DOHH2 (cell line): Measurements from ENCODE around the gene PIKFYVE.
A peak's percentile ranks its signal among the peaks of the same experiment; 100 is the strongest.
"Not testable (repeated sequence)": the region's sequence is repeated elsewhere in the genome, so short reads cannot be mapped to it uniquely, and the experiment has no call there.

Source experiments
- H3F3A ChIP-seq: fragments of 200-600 bp; sonication (generic), shearing (Covaris generic); 2 replicates; pipeline ENCODE4 v1.6.0; 2016; ENCODE audit warnings: antibody characterized with exemption, mild to moderate bottlenecking; ENCODE audit not compliant: control insufficient read depth, insufficient read depth
- H3K27ac ChIP-seq: fragments of 200-600 bp; sonication (generic); 2 replicates; pipeline ENCODE4 v1.5.1; 2014; ENCODE audit warnings: low read depth, mild to moderate bottlenecking, low read length, moderate library complexity
- H3K27me3 ChIP-seq: fragments of 200-600 bp; sonication (generic); 2 replicates; pipeline ENCODE4 v1.6.1; 2014; ENCODE audit warnings: mild to moderate bottlenecking, low read length, mixed read lengths; ENCODE audit not compliant: control insufficient read depth
- H3K36me3 ChIP-seq: fragments of 200-600 bp; sonication (generic); 2 replicates; pipeline ENCODE4 v1.6.1; 2014; ENCODE audit warnings: mild to moderate bottlenecking, low read length, moderate library complexity, mixed read lengths; ENCODE audit not compliant: control insufficient read depth
- H3K4me1 ChIP-seq: fragments of 200-600 bp; sonication (generic); 2 replicates; pipeline ENCODE4 v1.6.1; 2014; ENCODE audit warnings: mild to moderate bottlenecking, low read length, mixed read lengths; ENCODE audit not compliant: control insufficient read depth
- H3K4me2 ChIP-seq: fragments of 200-600 bp; sonication (generic); 2 replicates; pipeline ENCODE4 v1.6.0; 2014; ENCODE audit warnings: mild to moderate bottlenecking, low read length, moderate library complexity
- H3K4me3 ChIP-seq: fragments of 200-600 bp; sonication (generic); 2 replicates; pipeline ENCODE4 v1.5.1; 2014; ENCODE audit warnings: mild to moderate bottlenecking, low read length, mixed read lengths
- H3K79me2 ChIP-seq: fragments of 200-600 bp; sonication (generic); 2 replicates; pipeline ENCODE4 v1.6.1; 2014; ENCODE audit warnings: mild to moderate bottlenecking, low read length, mixed read lengths; ENCODE audit not compliant: control insufficient read depth
- H3K9me2 ChIP-seq: fragments of 200-600 bp; sonication (generic); replicated peaks from 2 replicates; pipeline ENCODE4 v1.6.1; 2014; ENCODE audit warnings: mild to moderate bottlenecking, low read length, mixed read lengths; ENCODE audit not compliant: control insufficient read depth
- H3K9me3 ChIP-seq: fragments of 200-600 bp; sonication (generic); 2 replicates; pipeline ENCODE4 v1.6.1; 2014; ENCODE audit warnings: antibody characterized with exemption, low read length, mixed read lengths; ENCODE audit not compliant: control insufficient read depth, insufficient read depth
- H4K20me1 ChIP-seq: fragments of 200-600 bp; sonication (generic); 2 replicates; pipeline ENCODE4 v1.6.0; 2014; ENCODE audit warnings: low read depth, mild to moderate bottlenecking, antibody characterized with exemption, low read length, moderate library complexity; ENCODE audit not compliant: control insufficient read depth, insufficient read depth
- EZH2phosphoT487 ChIP-seq: fragments of 200-600 bp; sonication (generic); IDR thresholded peaks from 2 replicates; pipeline ENCODE4 v1.6.1; 2017; ENCODE audit warnings: borderline replicate concordance, mild to moderate bottlenecking, antibody characterized with exemption, low read length, moderate library complexity, mixed read lengths
- TF ChIP-seq, protein P1 (sequence below): fragments of 200-600 bp; sonication (generic); IDR thresholded peaks from one replicate; pipeline ENCODE4 v1.5.1; 2014; ENCODE audit warnings: antibody characterized with exemption, mild to moderate bottlenecking, low read depth, low read length; ENCODE audit not compliant: poor library complexity, severe bottlenecking

Gene PIKFYVE

DNA sequence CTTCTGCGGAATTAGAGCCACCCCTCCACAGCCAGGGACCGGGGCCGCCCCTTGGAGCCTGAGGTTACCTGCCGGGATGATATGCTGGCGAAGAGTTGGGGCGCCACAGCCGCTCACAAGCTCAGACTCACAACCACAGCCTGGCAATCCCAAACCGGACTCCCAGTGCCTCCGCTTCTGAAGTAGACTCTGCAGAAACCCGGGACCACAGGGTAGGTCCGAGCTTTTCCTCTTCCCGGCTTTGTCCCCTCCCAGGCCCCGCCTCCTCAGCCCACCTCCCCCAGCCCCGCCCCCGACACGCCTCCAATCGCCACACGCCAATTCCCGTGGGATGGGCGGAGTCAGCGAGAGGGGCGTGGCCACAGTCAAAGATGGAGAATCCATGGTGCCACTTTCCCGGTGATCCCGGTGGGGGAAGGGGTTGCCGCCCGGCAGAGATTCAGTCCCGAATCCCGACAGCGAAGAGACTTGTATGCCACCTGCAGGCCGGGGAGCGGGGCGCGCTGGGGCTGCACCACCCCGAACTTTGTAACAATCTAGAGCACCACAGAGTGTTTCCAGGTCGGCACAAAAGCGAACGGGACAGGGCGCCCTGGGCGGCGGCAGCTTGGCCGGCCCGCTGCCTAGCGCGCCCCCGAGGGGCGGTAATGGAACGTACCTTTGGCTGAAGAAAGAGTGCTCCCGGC is 11.0 kb upstream of the PIKFYVE start, which contains the start of gene IDH1:
TSS of gene IDH1 (minus strand) at position 201 of the 686 bp plus-strand sequence. CDS start 3,520 bp downstream, outside the sequence.
- no peaks in the 10 kb centered on the region for H3K9me2 ChIP-seq
- no peaks in the 10 kb centered on the region for H4K20me1 ChIP-seq
- peaks cover 44% of the 10 kb centered on the region for H3K4me1 ChIP-seq
- no peaks in the 10 kb centered on the region for H3K9me3 ChIP-seq
- H3K36me3 ChIP-seq, result peaks cover 45% of the 10 kb centered on the region
- peak within 1 kb of the TSS; percentile 99 for H3K4me3 ChIP-seq
- H3K4me2 ChIP-seq, result peak within 1 kb of the TSS; percentile 90
- no peaks in the 10 kb centered on the region for H3K27me3 ChIP-seq
- H3K27ac ChIP-seq, result peak within 1 kb of the TSS; percentile 85
- H3K79me2 ChIP-seq, result peaks cover 38% of the 10 kb centered on the region
- TF ChIP-seq, protein P1, sequence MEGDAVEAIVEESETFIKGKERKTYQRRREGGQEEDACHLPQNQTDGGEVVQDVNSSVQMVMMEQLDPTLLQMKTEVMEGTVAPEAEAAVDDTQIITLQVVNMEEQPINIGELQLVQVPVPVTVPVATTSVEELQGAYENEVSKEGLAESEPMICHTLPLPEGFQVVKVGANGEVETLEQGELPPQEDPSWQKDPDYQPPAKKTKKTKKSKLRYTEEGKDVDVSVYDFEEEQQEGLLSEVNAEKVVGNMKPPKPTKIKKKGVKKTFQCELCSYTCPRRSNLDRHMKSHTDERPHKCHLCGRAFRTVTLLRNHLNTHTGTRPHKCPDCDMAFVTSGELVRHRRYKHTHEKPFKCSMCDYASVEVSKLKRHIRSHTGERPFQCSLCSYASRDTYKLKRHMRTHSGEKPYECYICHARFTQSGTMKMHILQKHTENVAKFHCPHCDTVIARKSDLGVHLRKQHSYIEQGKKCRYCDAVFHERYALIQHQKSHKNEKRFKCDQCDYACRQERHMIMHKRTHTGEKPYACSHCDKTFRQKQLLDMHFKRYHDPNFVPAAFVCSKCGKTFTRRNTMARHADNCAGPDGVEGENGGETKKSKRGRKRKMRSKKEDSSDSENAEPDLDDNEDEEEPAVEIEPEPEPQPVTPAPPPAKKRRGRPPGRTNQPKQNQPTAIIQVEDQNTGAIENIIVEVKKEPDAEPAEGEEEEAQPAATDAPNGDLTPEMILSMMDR, result peak; percentile 68
- no peak for TF ChIP-seq EZH2phosphoT487
- peaks cover 11% of the 10 kb centered on the region; the same call in 1 of the 2 replicates for H3F3A ChIP-seq

- no peaks in the 10 kb centered on the region for H3K27me3 ChIP-seq
- peaks cover 39% of the 10 kb centered on the region for H3K36me3 ChIP-seq
- H3K4me1 ChIP-seq, result peaks cover 39% of the 10 kb centered on the region
- H3K9me3 ChIP-seq, result no peaks in the 10 kb centered on the region
- TF ChIP-seq EZH2phosphoT487, result no peak
- TF ChIP-seq, protein P1, result no peak
- peaks cover 34% of the 10 kb centered on the region for H3K79me2 ChIP-seq
- H3K27ac ChIP-seq, result peak overlapping the region; percentile 85
- peak overlapping the region; percentile 99 for H3K4me3 ChIP-seq
- peak overlapping the region; percentile 90 for H3K4me2 ChIP-seq
- no peaks in the 10 kb centered on the region for H4K20me1 ChIP-seq
- H3K9me2 ChIP-seq, result no peaks in the 10 kb centered on the region
- peaks cover 11% of the 10 kb centered on the region; the same call in 1 of the 2 replicates for H3F3A ChIP-seq
These were observed 10.4 kb upstream of the PIKFYVE start for GRCh38 chr2:208255557-208256106.

DNA sequence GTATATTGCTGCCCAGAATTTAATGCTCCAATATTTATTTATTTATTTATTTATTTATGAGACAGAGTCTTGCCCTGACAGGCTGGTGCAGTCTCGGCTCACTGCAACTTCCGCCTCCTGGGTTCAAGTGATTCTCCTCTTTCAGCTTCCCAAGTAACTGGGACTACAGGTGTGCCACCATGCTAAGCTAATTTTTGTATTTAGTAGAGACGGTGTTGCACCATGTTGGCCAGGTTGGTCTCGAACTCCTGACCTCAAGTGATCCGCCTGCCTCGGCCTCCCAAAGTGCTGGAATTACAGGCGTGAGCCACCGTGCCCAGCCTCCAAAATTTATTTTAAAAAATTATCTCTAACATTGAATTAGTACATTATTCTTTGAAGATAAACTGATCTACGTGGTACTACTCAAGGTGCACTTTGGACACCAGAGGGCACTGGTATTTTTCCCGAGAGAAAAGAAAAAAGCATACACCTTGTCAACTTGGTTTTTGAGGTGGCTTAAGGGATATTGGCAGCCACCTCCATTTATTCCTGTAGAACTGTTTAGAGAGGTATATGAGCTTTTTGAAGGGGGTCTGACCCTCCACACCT is 9.8 kb upstream of the PIKFYVE start:
- no peak overlapping the region for H3K4me2 ChIP-seq
- H3K27ac ChIP-seq, result no peak overlapping the region
- H4K20me1 ChIP-seq, result no peaks in the 10 kb centered on the region
- H3K9me2 ChIP-seq, result no peaks in the 10 kb centered on the region
- no peak overlapping the region for H3K4me3 ChIP-seq
- TF ChIP-seq, protein P1, result no peak
- no peak for TF ChIP-seq EZH2phosphoT487
- peaks cover 32% of the 10 kb centered on the region for H3K36me3 ChIP-seq
- peaks cover 34% of the 10 kb centered on the region for H3K79me2 ChIP-seq
- H3K27me3 ChIP-seq, result no peaks in the 10 kb centered on the region
- H3K9me3 ChIP-seq, result no peaks in the 10 kb centered on the region
- H3K4me1 ChIP-seq, result peaks cover 33% of the 10 kb centered on the region
- peaks cover 11% of the 10 kb centered on the region; the same call in 1 of the 2 replicates for H3F3A ChIP-seq

DNA sequence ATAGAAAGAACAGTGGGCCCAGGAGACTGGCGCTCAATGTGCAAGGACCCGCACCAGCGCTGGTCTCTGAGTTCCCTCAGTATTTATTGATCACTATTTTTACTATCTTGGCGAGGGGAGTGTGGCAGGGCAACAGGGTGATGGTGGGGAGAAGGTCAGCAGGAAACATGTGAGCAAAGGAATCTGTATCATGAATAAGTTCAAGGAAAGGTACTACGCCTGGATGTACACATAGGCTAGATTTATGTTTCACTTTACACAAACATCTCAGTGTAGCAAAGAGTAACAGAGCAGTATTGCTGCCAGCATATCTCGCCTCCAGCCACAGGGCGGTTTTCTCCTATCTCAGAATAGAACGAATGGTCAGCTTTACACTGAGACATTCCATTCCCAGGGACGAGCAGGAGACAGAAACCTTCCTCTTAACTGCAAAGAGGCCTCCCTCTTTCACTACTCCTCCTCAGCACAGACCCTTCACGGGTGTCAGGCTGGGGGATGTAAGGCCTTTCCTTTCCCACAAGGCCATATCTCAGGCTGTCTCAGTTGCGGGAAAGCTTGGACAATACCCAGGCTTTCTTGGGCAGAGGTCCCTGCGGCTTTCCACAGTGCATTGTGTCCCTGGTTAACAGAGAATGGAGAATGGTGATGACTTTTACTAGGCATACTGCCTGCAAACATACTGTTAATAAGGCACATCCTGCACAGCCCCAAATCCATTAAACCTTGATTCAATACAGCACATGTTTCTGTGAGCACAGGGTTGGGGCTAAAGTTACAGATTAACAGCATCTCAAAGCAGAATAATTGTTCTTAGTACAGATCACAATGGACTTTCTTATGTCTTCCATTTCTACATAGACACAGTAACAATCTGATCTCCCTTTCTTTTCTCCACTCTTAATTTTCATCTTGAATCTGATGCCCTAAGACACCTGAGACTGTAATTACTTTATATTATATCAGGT is 8.9 kb upstream of the PIKFYVE start:
- not testable (repeated sequence) for H3K4me3 ChIP-seq, H3K4me2 ChIP-seq, H3K27me3 ChIP-seq, H4K20me1 ChIP-seq, H3K27ac ChIP-seq, H3K9me2 ChIP-seq, H3K9me3 ChIP-seq
- H3F3A ChIP-seq, result peaks cover 11% of the 10 kb centered on the region; the same call in 1 of the 2 replicates
- peaks cover 24% of the 10 kb centered on the region for H3K36me3 ChIP-seq
- H3K79me2 ChIP-seq, result peaks cover 27% of the 10 kb centered on the region
- H3K4me1 ChIP-seq, result peaks cover 24% of the 10 kb centered on the region
